GM13977 (cell line): ENCODE data around the gene CUX1.

Source experiments
- DNase-seq: peaks from one replicate; pipeline ENCODE4 v3.0.0; 2012; ENCODE audit warnings: low spot score
- CTCF ChIP-seq: IDR thresholded peaks from 2 replicates; pipeline ENCODE4 v1.5.1; 2012; ENCODE audit warnings: mild to moderate bottlenecking, control low read depth; ENCODE audit not compliant: insufficient read depth; ENCODE audit errors: extremely low read depth, missing control alignments
- in situ Hi-C: fragments of 300-500 bp; cut with MboI; formaldehyde crosslinking; loops from one replicate; pipeline ENCODE4 v1.12.0; 2022; ENCODE audit warnings: low sequenced_read_pairs, low pct_unique_long_range_greater_than_20kb, mixed read lengths, inconsistent platforms; ENCODE audit not compliant: unreplicated experiment

CUX1 gene

GRCh38 chr7:101939136-101939695 is 121.8 kb downstream of the CUX1 start:
- no peak for DNase-seq
- no peak for TF ChIP-seq CTCF

GRCh38 chr7:101940151-101940550 is 122.7 kb downstream of the CUX1 start:
- TF ChIP-seq CTCF, result no peak
- in situ Hi-C loops, result no loop called here
- no peak for DNase-seq

More at GRCh38 chr7:101939136-101939695, 121.8 kb downstream of the CUX1 start:
- in situ Hi-C loops, result no loop called here

GRCh38 chr7:101940830-101941229 is 123.4 kb downstream of the CUX1 start:
- in situ Hi-C loops, result no loop called here
- no peak for TF ChIP-seq CTCF

GRCh38 chr7:101941481-101942383 is 124.3 kb downstream of the CUX1 start:
- in situ Hi-C loops, result no loop called here
- no peak for DNase-seq
- no peak for TF ChIP-seq CTCF

More at GRCh38 chr7:101940830-101941229, 123.4 kb downstream of the CUX1 start:
- no peak for DNase-seq

- in situ Hi-C loops, result no loop called here
- DNase-seq, result no peak
- no peak for TF ChIP-seq CTCF
Observed at GRCh38 chr7:101942603-101943210, 125.3 kb downstream of the CUX1 start.

GRCh38 chr7:101943306-101943705 is 125.9 kb downstream of the CUX1 start:
- no peak for TF ChIP-seq CTCF
- DNase-seq, result no peak
- in situ Hi-C loops, result no loop called here
